ENCODE measurements around the gene POU3F2.

POU3F2 gene

DNA sequence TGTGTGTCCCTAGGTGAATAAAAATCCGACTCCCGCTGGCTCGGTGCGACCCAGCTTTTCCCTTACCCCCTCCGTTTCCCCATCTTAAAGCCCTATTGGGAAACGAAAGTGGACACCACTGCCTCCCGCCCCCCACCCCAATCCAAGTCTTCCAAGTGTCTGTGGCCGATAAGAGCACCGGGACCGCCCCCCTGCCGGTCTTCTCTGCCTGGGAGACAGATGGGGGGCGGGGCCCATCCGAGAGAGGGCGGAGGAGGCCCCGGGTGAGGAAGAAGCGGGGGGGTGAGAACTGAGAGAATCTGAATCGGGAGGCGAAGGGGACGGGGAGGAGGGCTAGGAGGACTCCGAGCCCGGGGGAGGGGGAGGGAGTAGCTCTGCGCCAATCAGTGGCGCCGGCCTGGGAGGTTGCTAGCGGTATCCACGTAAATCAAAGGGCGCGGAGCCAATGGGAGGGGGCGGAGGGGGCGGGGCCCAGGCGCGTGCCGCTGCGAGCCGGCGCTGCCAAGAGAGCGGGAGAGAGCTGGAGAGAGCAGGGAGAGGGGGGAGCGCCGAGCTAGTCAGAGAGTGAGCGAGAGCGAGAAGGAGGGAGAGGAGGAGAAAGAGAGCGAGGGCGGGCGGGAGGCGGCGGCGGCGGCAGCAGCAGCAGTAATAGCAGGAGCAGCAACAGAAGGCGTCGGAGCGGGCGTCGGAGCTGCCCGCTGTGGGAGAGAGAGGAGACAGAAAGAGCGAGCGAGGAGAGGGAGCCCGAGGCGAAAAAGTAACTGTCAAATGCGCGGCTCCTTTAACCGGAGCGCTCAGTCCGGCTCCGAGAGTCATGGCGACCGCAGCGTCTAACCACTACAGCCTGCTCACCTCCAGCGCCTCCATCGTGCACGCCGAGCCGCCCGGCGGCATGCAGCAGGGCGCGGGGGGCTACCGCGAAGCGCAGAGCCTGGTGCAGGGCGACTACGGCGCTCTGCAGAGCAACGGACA is at the start of gene POU3F2:
TSS of gene POU3F2 (plus strand) at position 515 of the 972 bp plus-strand sequence. CDS start at position 815, 300 bp downstream.
- no peak for FAIRE-seq

DNA sequence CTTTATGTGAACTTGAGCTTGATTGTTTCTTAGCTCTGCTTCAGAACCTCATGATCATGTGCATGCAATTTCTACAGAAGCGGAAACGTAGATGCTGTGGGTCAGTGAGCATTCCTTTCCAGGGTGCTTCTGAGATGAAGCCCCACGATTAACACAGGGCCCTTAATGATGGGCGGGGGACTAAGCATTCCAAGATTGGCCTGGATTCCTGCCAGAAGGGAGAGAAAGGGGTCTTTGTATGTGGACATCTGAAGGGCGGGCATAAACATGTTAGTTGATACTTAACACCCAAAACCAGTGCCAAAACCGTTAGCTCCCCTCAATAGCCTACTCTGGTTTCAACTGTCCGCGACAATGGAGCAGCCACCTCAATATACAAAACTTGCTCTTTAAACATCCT is 46.9 kb upstream of the POU3F2 start:
- no peak for FAIRE-seq

GRCh38 chr6:98787961-98788360 is 46.4 kb upstream of the POU3F2 start:
- FAIRE-seq: no peak

GRCh38 chr6:98794307-98794842 is 40.0 kb upstream of the POU3F2 start:
- FAIRE-seq: no peak

DNA sequence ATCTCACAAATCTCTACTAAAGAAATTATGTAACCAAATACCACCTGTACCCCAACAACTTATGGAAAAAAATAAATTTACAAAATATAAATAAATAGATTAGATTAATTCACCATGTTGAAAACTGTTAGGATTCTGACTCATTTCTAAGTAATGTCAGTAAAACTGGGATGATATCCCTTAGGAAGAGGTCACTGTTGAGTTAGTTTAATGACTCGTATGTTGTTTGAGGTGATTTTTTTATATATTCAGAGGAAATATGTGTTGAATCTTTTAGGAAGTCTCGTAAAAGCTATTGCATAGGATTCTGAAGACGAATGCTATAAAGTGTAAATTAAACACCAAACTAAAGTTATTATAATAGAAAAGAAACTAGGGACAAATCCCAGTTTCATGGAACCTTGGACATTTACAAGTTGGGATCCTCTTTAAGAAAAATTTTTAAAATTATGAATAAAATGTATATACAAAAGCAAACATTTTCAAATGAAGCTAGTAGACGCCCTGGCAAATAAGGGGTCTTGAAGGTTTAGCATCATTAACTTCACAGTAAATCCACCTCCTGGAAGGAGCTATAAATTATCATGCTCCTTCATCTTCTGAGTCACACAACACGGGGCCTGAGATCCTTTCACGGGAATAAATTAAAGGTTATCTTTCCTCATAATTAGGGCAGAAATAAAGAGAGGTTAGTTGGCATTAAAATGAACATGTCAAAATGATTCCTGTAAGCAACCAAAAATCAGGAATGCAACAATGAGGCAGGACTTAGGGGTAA is 37.0 kb upstream of the POU3F2 start:
- FAIRE-seq: no peak

DNA sequence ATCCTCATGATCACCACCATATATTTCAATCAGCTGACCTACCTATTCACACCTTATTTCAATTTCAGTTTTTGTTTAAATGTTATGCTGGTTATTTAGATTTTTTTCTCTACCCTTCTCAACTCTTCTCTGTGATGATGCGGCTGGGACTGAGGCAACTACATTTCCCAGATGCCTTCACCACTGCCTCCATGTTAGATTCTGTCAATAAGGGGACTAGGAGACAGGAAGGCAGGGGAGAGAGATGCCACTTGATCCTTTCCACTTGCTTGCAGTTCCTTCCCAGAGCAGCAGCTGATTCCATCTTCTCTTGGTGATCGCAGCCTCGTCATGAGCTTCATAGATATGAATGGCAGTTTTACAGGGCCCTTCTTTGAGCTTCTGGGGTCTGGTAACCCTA is 33.5 kb upstream of the POU3F2 start:
- FAIRE-seq: no peak

GRCh38 chr6:98808541-98809210 is 25.7 kb upstream of the POU3F2 start:
- FAIRE-seq: no peak

- FAIRE-seq: no peak
These were observed 22.2 kb upstream of the POU3F2 start for GRCh38 chr6:98812220-98812619.

GRCh38 chr6:98816799-98817198 is 17.6 kb upstream of the POU3F2 start:
- no peak for FAIRE-seq

DNA sequence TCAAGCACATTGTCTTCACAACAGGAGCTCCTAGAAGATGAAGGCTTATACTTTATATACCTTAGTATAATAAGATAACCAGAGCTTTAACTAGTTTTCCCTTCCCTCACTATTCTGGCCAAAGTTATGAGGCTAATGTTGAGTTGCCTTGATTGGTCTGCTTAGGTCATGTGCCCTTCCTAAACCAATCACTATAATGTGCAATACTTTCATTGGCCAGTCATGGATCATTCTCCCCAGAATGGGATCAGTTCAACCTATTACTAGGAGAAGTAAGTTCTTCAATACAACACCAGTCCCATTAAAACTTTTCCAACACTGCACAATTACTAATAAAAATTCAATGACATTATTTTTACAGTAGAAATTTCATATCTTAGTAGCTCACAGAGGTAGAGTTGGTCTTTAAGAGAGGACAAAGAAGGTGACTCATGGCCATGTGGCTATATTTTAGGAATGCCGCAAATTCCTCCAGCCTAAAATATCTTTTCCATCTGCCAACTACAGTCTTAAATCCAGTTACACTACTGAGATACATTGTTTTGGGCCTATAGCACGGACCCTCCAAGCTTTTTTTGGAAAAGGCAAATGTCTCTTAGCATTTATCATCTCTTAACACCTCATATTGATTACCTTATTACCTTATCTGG is 12.5 kb upstream of the POU3F2 start:
- FAIRE-seq: no peak

DNA sequence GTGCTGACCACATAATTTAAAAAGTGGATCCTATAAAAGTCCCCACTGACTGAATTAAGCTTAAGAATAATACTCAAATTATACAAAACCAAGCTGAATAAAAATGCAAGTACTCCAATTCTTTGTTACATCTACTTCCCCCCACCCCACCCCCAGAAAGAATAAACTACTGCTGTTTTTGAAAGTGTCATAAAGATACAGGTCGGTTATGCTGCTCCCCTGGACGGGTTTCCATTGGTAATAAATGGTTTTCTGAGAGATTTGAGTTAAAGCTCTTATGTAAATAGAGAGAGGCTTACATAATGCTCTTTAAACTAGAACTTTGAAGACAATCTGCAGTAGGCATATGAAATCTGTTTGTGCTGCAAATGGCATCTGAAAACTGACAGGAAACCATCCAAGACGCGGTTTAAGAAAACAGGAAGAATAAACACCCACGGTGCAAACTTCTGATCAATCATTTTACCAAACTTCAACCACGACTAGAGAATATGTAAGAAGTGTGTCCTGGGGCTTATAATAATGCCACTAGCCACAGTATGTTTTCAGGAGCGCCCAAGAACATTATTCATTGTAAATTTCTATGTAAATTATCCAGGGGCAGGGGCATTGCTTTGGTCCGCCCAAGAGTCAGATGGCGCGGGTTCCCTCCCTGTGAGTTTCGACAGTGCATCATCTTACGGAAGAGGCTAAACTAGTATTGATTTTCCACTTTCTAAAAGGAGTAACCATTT is 10.8 kb upstream of the POU3F2 start:
- no peak for FAIRE-seq

DNA sequence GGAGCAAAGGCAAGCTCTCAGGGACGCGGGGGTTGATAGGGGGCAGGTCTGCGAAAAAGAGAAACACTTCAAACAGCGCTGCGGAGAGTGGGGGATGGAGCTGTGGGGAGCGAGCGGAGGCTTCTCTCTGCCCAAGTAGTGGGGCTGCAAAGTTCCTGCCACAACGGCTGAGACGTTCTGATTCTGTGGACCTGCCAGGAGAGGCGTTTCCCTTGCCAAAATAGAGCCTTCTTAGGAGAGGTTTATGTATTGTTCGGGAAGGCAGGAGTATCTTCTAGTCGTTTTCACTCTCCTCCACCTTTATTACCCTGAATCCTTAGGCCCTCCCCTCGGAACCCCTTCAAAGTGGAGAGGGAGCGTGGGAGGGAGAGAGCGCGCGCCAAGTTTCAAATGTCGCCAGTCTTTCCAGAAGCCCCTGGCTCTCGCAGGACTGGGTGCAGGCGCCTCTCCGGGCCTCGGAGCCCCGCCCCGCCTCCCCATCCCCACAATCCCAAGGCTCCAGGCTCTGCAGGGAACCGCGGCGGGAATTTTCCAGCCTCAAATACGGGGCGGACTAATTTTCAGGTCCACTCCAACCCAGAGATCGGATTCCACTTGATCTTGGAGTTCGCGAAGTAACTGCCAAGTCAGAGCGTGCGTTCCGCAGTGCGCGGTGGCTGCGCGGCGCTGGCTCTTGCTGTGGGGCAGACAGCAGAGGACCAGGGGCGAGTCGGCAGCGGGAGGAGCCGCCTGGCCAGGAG is 10.0 kb upstream of the POU3F2 start:
- FAIRE-seq: no peak

DNA sequence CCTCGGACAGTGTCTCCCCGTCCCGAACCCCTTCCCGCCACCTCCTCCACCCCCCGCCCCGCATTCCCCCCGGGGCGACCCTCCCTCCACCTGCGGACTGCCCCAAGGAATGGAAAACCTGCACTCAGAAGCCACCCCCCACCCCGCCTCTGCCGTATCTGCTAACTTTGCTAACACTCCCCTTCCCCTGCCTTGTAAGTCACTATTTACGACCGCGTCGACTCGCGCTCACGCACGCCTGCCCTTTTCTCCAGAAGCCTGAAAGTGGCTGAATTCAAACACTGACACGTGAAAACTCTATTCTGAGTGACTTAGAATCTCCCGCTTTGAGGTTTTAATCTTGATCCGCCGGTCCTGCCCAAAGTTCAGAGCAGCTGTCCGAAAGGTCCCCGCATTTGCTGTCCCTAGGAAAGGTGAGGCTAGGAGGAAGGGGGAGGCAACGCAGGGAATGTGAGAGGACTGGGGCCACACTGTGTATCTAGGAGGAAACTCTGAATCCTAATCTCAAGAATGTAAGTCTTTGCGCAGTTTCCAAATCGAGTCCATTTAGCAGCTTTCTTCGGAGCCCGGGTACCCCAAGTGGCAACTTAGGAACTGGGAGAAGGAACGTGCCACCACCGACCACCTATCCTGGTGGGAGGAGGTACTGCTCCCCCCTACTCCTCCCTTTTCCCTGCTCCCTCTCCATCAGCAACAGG is 9.3 kb upstream of the POU3F2 start:
- no peak for FAIRE-seq

DNA sequence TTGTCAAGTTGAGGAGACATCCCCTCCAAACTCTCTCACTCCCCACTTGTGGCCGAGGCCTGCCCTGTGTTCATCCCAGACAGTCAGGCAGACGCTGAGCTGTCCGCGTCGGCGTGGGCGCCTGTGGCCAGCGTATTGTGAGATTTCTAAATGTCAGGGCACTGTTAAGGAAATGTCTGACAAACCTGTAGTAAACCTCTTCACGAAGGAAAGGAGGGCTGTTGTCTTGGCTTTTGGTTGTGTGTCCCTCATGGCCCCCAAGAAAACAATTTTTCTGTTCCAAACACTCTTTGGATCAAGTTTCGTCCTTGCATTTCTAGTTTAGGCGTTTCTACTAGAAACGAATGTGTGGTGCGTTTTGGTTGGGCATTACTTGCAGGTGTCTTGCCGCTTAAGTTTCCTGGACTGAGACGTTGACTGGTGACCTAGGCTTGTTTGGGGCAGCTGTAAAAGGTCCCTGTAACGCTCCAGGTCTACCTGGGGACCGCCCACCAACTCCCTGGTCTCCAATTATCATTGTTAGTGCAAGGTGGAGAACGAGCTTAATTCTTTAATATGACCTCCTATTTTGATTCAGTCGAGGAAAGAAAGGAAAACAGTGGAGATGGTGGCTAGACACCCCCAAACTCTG is 8.7 kb upstream of the POU3F2 start:
- FAIRE-seq: no peak

GRCh38 chr6:98827295-98828159 is 6.8 kb upstream of the POU3F2 start:
- no peak for FAIRE-seq

DNA sequence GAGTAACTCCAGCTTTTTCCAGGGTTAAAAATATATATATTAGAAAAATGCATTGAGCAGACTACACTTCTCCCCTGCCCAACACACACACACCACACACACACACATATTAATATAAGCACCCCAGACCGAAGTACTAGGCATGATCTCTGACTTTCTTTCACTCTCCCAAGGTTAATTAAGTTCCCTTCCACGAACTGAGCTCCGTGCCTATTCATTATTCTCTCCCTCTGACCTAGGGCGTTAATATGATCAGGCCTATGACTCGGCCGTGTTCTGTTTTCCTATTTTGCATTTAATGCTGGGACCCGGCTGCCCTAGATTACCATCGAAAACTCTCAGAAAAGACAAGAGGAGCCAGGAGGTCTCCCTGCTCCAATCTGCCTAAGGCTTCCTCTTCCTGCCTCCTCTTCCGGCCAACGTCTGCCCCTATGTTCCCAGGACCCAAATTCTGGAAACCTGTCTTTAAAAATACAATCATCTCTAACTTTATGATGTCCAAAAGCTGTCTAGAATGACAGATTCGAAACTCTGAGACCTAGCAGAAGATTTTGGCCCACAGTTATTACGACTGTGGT is 6.1 kb upstream of the POU3F2 start:
- no peak for FAIRE-seq

DNA sequence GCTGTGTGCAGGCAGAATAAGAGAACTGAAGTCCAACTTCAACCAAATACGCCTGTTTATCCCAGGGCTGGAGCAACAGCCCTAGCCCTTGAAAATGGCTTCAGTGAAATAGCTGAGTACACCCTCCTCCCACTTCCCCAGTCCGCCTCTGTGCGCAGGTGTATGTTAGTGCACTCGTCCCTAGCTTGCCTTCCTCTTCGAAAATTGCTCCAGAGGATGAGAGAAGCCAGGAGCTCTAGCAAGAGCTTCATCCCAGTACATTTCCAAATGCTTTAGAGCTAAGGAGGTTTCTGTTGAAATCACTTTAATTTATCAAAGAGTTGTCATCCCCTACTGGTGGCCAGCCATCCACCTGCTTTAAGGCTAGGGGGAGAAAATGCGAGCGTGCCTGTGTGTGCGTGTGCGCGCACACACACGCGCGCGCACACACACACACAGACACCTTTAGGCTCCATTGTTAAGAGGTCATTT is 5.4 kb upstream of the POU3F2 start:
- FAIRE-seq: no peak

GRCh38 chr6:98830146-98830545 is 4.2 kb upstream of the POU3F2 start:
- no peak for FAIRE-seq

All from G401.6 (cell line).